ENCODE measurements around the gene F13B. TPM values are rescaled to one million over a fixed set of nuclear protein-coding genes. Genes with fewer than 3 reads are reported as not detected.

The F13B gene
- total RNA-seq, 2 donors from 2014 or later = not detected

- no peaks in the 10 kb centered on the region for H3K27me3 ChIP-seq (replicated peaks; ENCODE audit: insufficient read depth)
- DNase-seq (ENCODE audit: low spot score) (no peak), ATAC-seq (ENCODE audit: insufficient number of reproducible peaks, low FRiP score, low read depth) (no peak)
- H3K4me1 ChIP-seq (ENCODE audit: control insufficient read depth in 1 of 2, low read depth in 2 of 2) = no peaks in the 10 kb centered on the region
- H3K4me3 ChIP-seq = no peak overlapping the region
- no peaks in the 10 kb centered on the region for H3K9me3 ChIP-seq
- TF ChIP-seq CTCF (IDR thresholded peaks at IDR 0.05) = no peak
- H3K27ac ChIP-seq = no peak overlapping the region
- no peaks in the 10 kb centered on the region for H3K36me3 ChIP-seq
Observed at GRCh38 chr1:197029749-197030148, 37.3 kb downstream of the F13B start.

GRCh38 chr1:197027359-197027758, 39.7 kb downstream of the F13B start:
- DNase-seq (ENCODE audit: low spot score) (no peak), ATAC-seq (ENCODE audit: insufficient number of reproducible peaks, low FRiP score, low read depth) (no peak)
- Histone ChIP-seq H3K9me3 (no peaks in the 10 kb centered on the region), H3K4me1 (ENCODE audit: control insufficient read depth in 1 of 2, low read depth in 2 of 2) (no peaks in the 10 kb centered on the region), H3K36me3 (no peaks in the 10 kb centered on the region), H3K4me3 (no peak overlapping the region), H3K27me3 (replicated peaks; ENCODE audit: insufficient read depth) (no peaks in the 10 kb centered on the region), H3K27ac (no peak overlapping the region)
- no peak for TF ChIP-seq CTCF (IDR thresholded peaks at IDR 0.05)

GRCh38 chr1:197024460-197024859, 42.6 kb downstream of the F13B start:
- H3K4me3 ChIP-seq = no peak overlapping the region
- no peaks in the 10 kb centered on the region for H3K4me1 ChIP-seq (ENCODE audit: control insufficient read depth in 1 of 2, low read depth in 2 of 2)
- H3K36me3 ChIP-seq = no peaks in the 10 kb centered on the region
- ATAC-seq (ENCODE audit: insufficient number of reproducible peaks, low FRiP score, low read depth) = no peak
- TF ChIP-seq CTCF (IDR thresholded peaks at IDR 0.05) = no peak
- no peak for DNase-seq (ENCODE audit: low spot score)
- no peak overlapping the region for H3K27ac ChIP-seq
- no peaks in the 10 kb centered on the region for H3K9me3 ChIP-seq
- no peaks in the 10 kb centered on the region for H3K27me3 ChIP-seq (replicated peaks; ENCODE audit: insufficient read depth)

GRCh38 chr1:197021716-197022115, 45.3 kb downstream of the F13B start:
- no peak overlapping the region for H3K4me3 ChIP-seq
- H3K36me3 ChIP-seq = no peaks in the 10 kb centered on the region
- no peak for TF ChIP-seq CTCF (IDR thresholded peaks at IDR 0.05)
- H3K27ac ChIP-seq = no peak overlapping the region
- no peak for ATAC-seq (ENCODE audit: insufficient number of reproducible peaks, low FRiP score, low read depth)
- no peaks in the 10 kb centered on the region for H3K27me3 ChIP-seq (replicated peaks; ENCODE audit: insufficient read depth)
- no peaks in the 10 kb centered on the region for H3K9me3 ChIP-seq
- DNase-seq (ENCODE audit: low spot score) = no peak
- H3K4me1 ChIP-seq (ENCODE audit: control insufficient read depth in 1 of 2, low read depth in 2 of 2) = no peaks in the 10 kb centered on the region

- no peaks in the 10 kb centered on the region for H3K9me3 ChIP-seq
- ATAC-seq (ENCODE audit: insufficient number of reproducible peaks, low FRiP score, low read depth) = no peak
- H3K27ac ChIP-seq = no peak overlapping the region
- DNase-seq (ENCODE audit: low spot score) = no peak
- no peaks in the 10 kb centered on the region for H3K27me3 ChIP-seq (replicated peaks; ENCODE audit: insufficient read depth)
- no peaks in the 10 kb centered on the region for H3K36me3 ChIP-seq
- no peak overlapping the region for H3K4me3 ChIP-seq
- no peak for TF ChIP-seq CTCF (IDR thresholded peaks at IDR 0.05)
- no peaks in the 10 kb centered on the region for H3K4me1 ChIP-seq (ENCODE audit: control insufficient read depth in 1 of 2, low read depth in 2 of 2)
Observed at GRCh38 chr1:197017558-197018146, 49.4 kb downstream of the F13B start.

Data from thoracic aorta (tissue), 2 donors.